H9 (cell line): ENCODE data around the gene CDH5. TPM values are rescaled to one million over a fixed set of nuclear protein-coding genes. Genes with fewer than 3 reads are reported as not detected.
A peak's percentile ranks its signal among the peaks of the same experiment; 100 is the strongest.

ENCODE experiments used
- DNase-seq: peaks from one replicate; pipeline ENCODE4 v3.0.0-alpha.2; 2017
- H2AFZ ChIP-seq: one replicate; pipeline ENCODE4 v1.6.1; 2013; ENCODE audit warnings: mild to moderate bottlenecking, low read length, control low read depth, moderate library complexity
- H2AK5ac ChIP-seq: 2 replicates; pipeline ENCODE4 v1.6.1; 2013; ENCODE audit warnings: low read length, control low read depth, mixed read lengths; ENCODE audit not compliant: insufficient read length
- H2BK120ac ChIP-seq: one replicate; pipeline ENCODE4 v1.6.1; 2013; ENCODE audit warnings: low read depth, mild to moderate bottlenecking, low read length, control low read depth, inconsistent platforms; ENCODE audit not compliant: poor library complexity, severe bottlenecking
- H2BK12ac ChIP-seq: 2 replicates; pipeline ENCODE4 v1.6.1; 2013; ENCODE audit warnings: low read length, control low read depth, mixed read lengths, low read depth; ENCODE audit not compliant: insufficient read length
- H2BK15ac ChIP-seq: 2 replicates; pipeline ENCODE4 v1.6.1; 2013; ENCODE audit warnings: low read depth, low read length, control low read depth
- H2BK20ac ChIP-seq: one replicate; pipeline ENCODE4 v1.6.1; 2013; ENCODE audit warnings: low read depth, mild to moderate bottlenecking, low read length, control low read depth, inconsistent platforms; ENCODE audit not compliant: poor library complexity, severe bottlenecking
- H2BK5ac ChIP-seq: 2 replicates; pipeline ENCODE4 v1.6.1; 2013; ENCODE audit warnings: low read length, control low read depth, mixed read lengths; ENCODE audit not compliant: insufficient read length
- H3K14ac ChIP-seq: 2 replicates; pipeline ENCODE4 v1.6.1; 2013; ENCODE audit warnings: low read length, control low read depth; ENCODE audit not compliant: insufficient read depth
- H3K18ac ChIP-seq: 2 replicates; pipeline ENCODE4 v1.6.1; 2013; ENCODE audit warnings: low read depth, mild to moderate bottlenecking, mixed read lengths, low read length, control low read depth; ENCODE audit not compliant: insufficient read length
- H3K23ac ChIP-seq: 2 replicates; pipeline ENCODE4 v1.6.1; 2013; ENCODE audit warnings: low read length, control low read depth, mixed read lengths, low read depth; ENCODE audit not compliant: insufficient read length
- H3K23me2 ChIP-seq: 2 replicates; pipeline ENCODE4 v1.6.1; 2013; ENCODE audit warnings: low read depth, mild to moderate bottlenecking, mixed read lengths, low read length, control low read depth; ENCODE audit not compliant: insufficient read length, poor library complexity, severe bottlenecking
- H3K27ac ChIP-seq: 2 replicates; pipeline ENCODE4 v1.5.1; 2013; ENCODE audit warnings: low read length, control low read depth, mixed read lengths, low read depth; ENCODE audit not compliant: insufficient read length
- H3K27me3 ChIP-seq: 2 replicates; pipeline ENCODE4 v1.6.1; 2013; ENCODE audit warnings: low read length, control low read depth, inconsistent platforms; ENCODE audit not compliant: insufficient read depth
- H3K4ac ChIP-seq: 2 replicates; pipeline ENCODE4 v1.6.1; 2013; ENCODE audit warnings: low read depth, mild to moderate bottlenecking, control low read depth, inconsistent platforms, low read length, moderate library complexity
- H3K4me1 ChIP-seq: 2 replicates; pipeline ENCODE4 v1.6.1; 2013; ENCODE audit warnings: low read length, control low read depth, inconsistent platforms; ENCODE audit not compliant: insufficient read depth
- H3K4me2 ChIP-seq: 2 replicates; pipeline ENCODE4 v1.6.1; 2013; ENCODE audit warnings: low read length, control low read depth, mixed read lengths; ENCODE audit not compliant: insufficient read length, insufficient read depth
- H3K56ac ChIP-seq: 2 replicates; pipeline ENCODE4 v1.6.1; 2013; ENCODE audit warnings: low read depth, mild to moderate bottlenecking, mixed read lengths, low read length, control low read depth; ENCODE audit not compliant: insufficient read length
- H3K79me1 ChIP-seq: 2 replicates; pipeline ENCODE4 v1.6.1; 2013; ENCODE audit warnings: low read depth, mild to moderate bottlenecking, moderate library complexity, low read length, control low read depth, inconsistent platforms; ENCODE audit not compliant: insufficient read depth, poor library complexity, severe bottlenecking
- H3K79me2 ChIP-seq: 2 replicates; pipeline ENCODE4 v1.6.1; 2013; ENCODE audit warnings: low read length, control low read depth, inconsistent platforms; ENCODE audit not compliant: insufficient read depth
- H3K9ac ChIP-seq: 2 replicates; pipeline ENCODE4 v1.6.1; 2013; ENCODE audit warnings: low read length, control low read depth, mixed read lengths; ENCODE audit not compliant: insufficient read length; ENCODE audit errors: extremely low read depth
- H3K9me3 ChIP-seq: one replicate; pipeline ENCODE4 v1.6.1; 2013; ENCODE audit warnings: low read depth, low read length, inconsistent platforms; ENCODE audit not compliant: control insufficient read depth
- H3T11ph ChIP-seq: one replicate; pipeline ENCODE4 v1.6.1; 2013; ENCODE audit warnings: mild to moderate bottlenecking, low read length, control low read depth, inconsistent platforms
- H4K20me1 ChIP-seq: one replicate; pipeline ENCODE4 v1.6.1; 2013; ENCODE audit not compliant: control insufficient read depth, insufficient read length, insufficient read depth
- H4K5ac ChIP-seq: 2 replicates; pipeline ENCODE4 v1.6.1; 2013; ENCODE audit warnings: low read depth, mild to moderate bottlenecking, mixed read lengths, low read length, control low read depth; ENCODE audit not compliant: insufficient read length
- H4K8ac ChIP-seq: replicated peaks from 2 replicates; pipeline ENCODE4 v1.6.1; 2013; ENCODE audit warnings: low read length, control low read depth, mixed read lengths, low read depth; ENCODE audit not compliant: insufficient read length
- H4K91ac ChIP-seq: 2 replicates; pipeline ENCODE4 v1.6.1; 2013; ENCODE audit warnings: low read depth, mild to moderate bottlenecking, moderate library complexity, mixed read lengths, low read length, control low read depth; ENCODE audit not compliant: insufficient read length
- H3K27ac Mint-ChIP-seq, 3 experiments: 2 replicates in 2 of 3; 3 replicates in 1 of 3; pipeline ENCODE4 v1.8.0; 2020 to 2021; ENCODE audit warnings: mixed read lengths in 3 of 3, mild to moderate bottlenecking in 1 of 3, moderate library complexity in 1 of 3
- H3K27me3 Mint-ChIP-seq: 2 replicates; pipeline ENCODE4 v1.8.0; 2021; ENCODE audit warnings: low read depth, mild to moderate bottlenecking, moderate library complexity, mixed read lengths
- H3K36me3 Mint-ChIP-seq, 3 experiments: 2 replicates in 2 of 3; 3 replicates in 1 of 3; pipeline ENCODE4 v1.8.0; 2020 to 2021; ENCODE audit warnings: low read depth in 3 of 3, mixed read lengths in 3 of 3; ENCODE audit not compliant: insufficient read depth in 1 of 3
- H3K4me1 Mint-ChIP-seq, 2 experiments: 2 replicates each; pipeline ENCODE4 v1.8.0; 2020; ENCODE audit warnings: mixed read lengths in 2 of 2
- H3K4me3 Mint-ChIP-seq, 2 experiments: 2 replicates in 1 of 2; 3 replicates in 1 of 2; pipeline ENCODE4 v1.8.0; 2020 to 2021; ENCODE audit warnings: mild to moderate bottlenecking in 2 of 2, mixed read lengths in 2 of 2, moderate library complexity in 1 of 2
- H3K9me3 Mint-ChIP-seq, 2 experiments: 2 replicates in 1 of 2; 3 replicates in 1 of 2; pipeline ENCODE4 v1.8.0; 2020; ENCODE audit warnings: mild to moderate bottlenecking in 2 of 2, mixed read lengths in 2 of 2, moderate library complexity in 1 of 2
- WGBS: extraction: QIAGEN DNeasy Blood & Tissue Kit; methylation state at CpG from one replicate; pipeline ENCODE4 v1.1.7; 2013; ENCODE audit warnings: missing lambda C conversion rate, low lambda C conversion rate, mixed read lengths; ENCODE audit not compliant: insufficient read length; ENCODE audit errors: extremely low coverage; 5-methylcytosine and 5-hydroxymethylcytosine counted together
- total RNA-seq: library from RNA; stranded (reverse); gene quantifications from 2 replicates; pipeline ENCODE4 v1.2.1, GENCODE V29; 2021
- TF ChIP-seq, protein P1 (sequence below): fragments of 200-600 bp; sonication (generic); conservative IDR thresholded peaks from 3 replicates; pipeline ENCODE4 v1.8.0; 2021; ENCODE audit warnings: antibody characterized with exemption, mild to moderate bottlenecking

Gene CDH5
- total RNA-seq, 1 experiment from 2014 or later = 0.20 TPM

- WGBS = no CpG with 5 or more reads among the region's 15 CpGs
Measured at GRCh38 chr16:66437391-66437945, 71.0 kb downstream of the CDH5 start.

More at GRCh38 chr16:66437391-66437945, 71.0 kb downstream of the CDH5 start:
- no peak overlapping the region for H2AK5ac ChIP-seq
- H2AFZ ChIP-seq = no peak overlapping the region
- no peaks in the 10 kb centered on the region for H3K23me2 ChIP-seq
- H3K9me3 Mint-ChIP-seq = no peaks in the 10 kb centered on the region
- H3T11ph ChIP-seq = no peak overlapping the region
- no peak overlapping the region for H4K91ac ChIP-seq
- H3K18ac ChIP-seq = no peak overlapping the region
- H3K4me1 Mint-ChIP-seq = peaks cover 16 to 31% of the 10 kb centered on the region in 2 experiments
- H3K4me3 Mint-ChIP-seq = no peak overlapping the region
- H3K23ac ChIP-seq = no peak overlapping the region
- no peak overlapping the region for H3K27ac Mint-ChIP-seq
- no peak overlapping the region for H3K4ac ChIP-seq
- H2BK20ac ChIP-seq = no peak overlapping the region
- peaks cover 30% of the 10 kb centered on the region for H3K27me3 Mint-ChIP-seq
- H3K4me2 ChIP-seq = no peak overlapping the region
- H3K79me1 ChIP-seq = no peaks in the 10 kb centered on the region
- H4K20me1 ChIP-seq = no peaks in the 10 kb centered on the region
- peak overlapping the region; percentile 53 for H2BK12ac ChIP-seq
- no peak for DNase-seq
- H4K8ac ChIP-seq = no peak overlapping the region
- no peak overlapping the region for H3K9ac ChIP-seq
- no peak overlapping the region for H4K5ac ChIP-seq
- TF ChIP-seq, protein P1, sequence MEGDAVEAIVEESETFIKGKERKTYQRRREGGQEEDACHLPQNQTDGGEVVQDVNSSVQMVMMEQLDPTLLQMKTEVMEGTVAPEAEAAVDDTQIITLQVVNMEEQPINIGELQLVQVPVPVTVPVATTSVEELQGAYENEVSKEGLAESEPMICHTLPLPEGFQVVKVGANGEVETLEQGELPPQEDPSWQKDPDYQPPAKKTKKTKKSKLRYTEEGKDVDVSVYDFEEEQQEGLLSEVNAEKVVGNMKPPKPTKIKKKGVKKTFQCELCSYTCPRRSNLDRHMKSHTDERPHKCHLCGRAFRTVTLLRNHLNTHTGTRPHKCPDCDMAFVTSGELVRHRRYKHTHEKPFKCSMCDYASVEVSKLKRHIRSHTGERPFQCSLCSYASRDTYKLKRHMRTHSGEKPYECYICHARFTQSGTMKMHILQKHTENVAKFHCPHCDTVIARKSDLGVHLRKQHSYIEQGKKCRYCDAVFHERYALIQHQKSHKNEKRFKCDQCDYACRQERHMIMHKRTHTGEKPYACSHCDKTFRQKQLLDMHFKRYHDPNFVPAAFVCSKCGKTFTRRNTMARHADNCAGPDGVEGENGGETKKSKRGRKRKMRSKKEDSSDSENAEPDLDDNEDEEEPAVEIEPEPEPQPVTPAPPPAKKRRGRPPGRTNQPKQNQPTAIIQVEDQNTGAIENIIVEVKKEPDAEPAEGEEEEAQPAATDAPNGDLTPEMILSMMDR = no peak
- no peaks in the 10 kb centered on the region for H3K36me3 Mint-ChIP-seq
- no peaks in the 10 kb centered on the region for H3K79me2 ChIP-seq
- no peak overlapping the region for H3K56ac ChIP-seq
- H3K27ac ChIP-seq = no peak overlapping the region
- H3K14ac ChIP-seq = no peak overlapping the region
- H3K27me3 ChIP-seq = no peaks in the 10 kb centered on the region
- no peak overlapping the region for H2BK5ac ChIP-seq
- no peak overlapping the region for H2BK15ac ChIP-seq
- no peak overlapping the region for H2BK120ac ChIP-seq
- H3K9me3 ChIP-seq = no peaks in the 10 kb centered on the region
- peaks cover 5% of the 10 kb centered on the region; the same call in 1 of the 2 replicates for H3K4me1 ChIP-seq
